Esophagus (tissue), 2 donors: ENCODE measurements around the gene MID1. TPM values are rescaled to one million over a fixed set of nuclear protein-coding genes. Genes with fewer than 3 reads are reported as not detected.

ENCODE experiments used
- H3K27ac ChIP-seq, 2 donors: one replicate each; pipeline ENCODE4 v1.5.1; 2013; ENCODE audit warnings: low read depth in 2 of 2, mild to moderate bottlenecking in 2 of 2, inconsistent platforms in 1 of 2, low read length in 1 of 2, moderate library complexity in 1 of 2
- H3K27me3 ChIP-seq, 2 donors: one replicate each; pipeline ENCODE4 v1.6.1; 2013; ENCODE audit warnings: low read length in 2 of 2, control low read depth in 1 of 2, mild to moderate bottlenecking in 1 of 2; ENCODE audit not compliant: insufficient read depth in 2 of 2, control insufficient read depth in 1 of 2
- H3K36me3 ChIP-seq, 2 donors: one replicate each; pipeline ENCODE4 v1.6.1; 2013; ENCODE audit warnings: low read length in 1 of 2; ENCODE audit not compliant: control insufficient read depth in 2 of 2, insufficient read depth in 2 of 2
- H3K4me1 ChIP-seq, 2 donors: one replicate each; pipeline ENCODE4 v1.6.1; 2013; ENCODE audit warnings: low read length in 1 of 2; ENCODE audit not compliant: control insufficient read depth in 2 of 2, insufficient read depth in 2 of 2
- H3K4me3 ChIP-seq, 2 donors: one replicate each; pipeline ENCODE4 v1.5.1; 2013; ENCODE audit warnings: low read length in 2 of 2, mild to moderate bottlenecking in 2 of 2, low read depth in 1 of 2, moderate library complexity in 1 of 2
- H3K9me3 ChIP-seq, 2 donors: one replicate each; pipeline ENCODE4 v1.6.1; 2013; ENCODE audit warnings: mild to moderate bottlenecking in 2 of 2, low read depth in 1 of 2, low read length in 1 of 2, moderate library complexity in 1 of 2; ENCODE audit not compliant: control insufficient read depth in 2 of 2, insufficient read depth in 1 of 2
- WGBS, 2 donors: extraction: QIAGEN DNeasy Blood & Tissue Kit; methylation state at CpG; one replicate each; pipeline ENCODE4 v1.1.7; 2013; 5-methylcytosine and 5-hydroxymethylcytosine counted together
- polyA plus RNA-seq, 2 donors: library from polyadenylated mRNA; stranded (reverse); fragments of 200-250 nt; gene quantifications; one replicate each; pipeline ENCODE4 v1.2.3, GENCODE V29; 2013
- donor health status: healthy with polysubstance abuse.
- donor health status: Bipolar disorder and iron deficiency.

MID1 gene
- polyA plus RNA-seq, 2 donors, result 4.6 to 4.7 TPM

DNA sequence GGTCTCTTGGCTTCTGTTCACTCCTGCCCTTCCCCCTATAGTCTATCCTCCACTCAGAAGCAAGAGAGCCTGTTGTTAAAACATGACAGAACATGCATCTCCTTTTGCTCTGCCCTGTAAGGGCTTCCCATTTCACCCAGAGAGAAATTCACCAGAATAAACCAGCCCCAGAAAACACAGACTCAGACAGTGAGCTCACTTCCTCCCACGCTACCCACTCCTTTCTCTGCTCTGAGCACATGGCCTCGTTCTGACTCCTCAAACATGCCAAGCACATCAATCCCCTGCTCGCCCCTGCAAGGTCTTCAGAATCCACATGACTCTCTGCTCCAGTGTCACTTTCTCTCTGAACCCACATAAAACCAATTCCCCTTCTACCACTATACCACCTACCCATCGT is 50.4 kb downstream of the MID1 start:
- 51 to 55% methylated on average over 4 of the region's 4 CpGs for WGBS, 2 donors

DNA sequence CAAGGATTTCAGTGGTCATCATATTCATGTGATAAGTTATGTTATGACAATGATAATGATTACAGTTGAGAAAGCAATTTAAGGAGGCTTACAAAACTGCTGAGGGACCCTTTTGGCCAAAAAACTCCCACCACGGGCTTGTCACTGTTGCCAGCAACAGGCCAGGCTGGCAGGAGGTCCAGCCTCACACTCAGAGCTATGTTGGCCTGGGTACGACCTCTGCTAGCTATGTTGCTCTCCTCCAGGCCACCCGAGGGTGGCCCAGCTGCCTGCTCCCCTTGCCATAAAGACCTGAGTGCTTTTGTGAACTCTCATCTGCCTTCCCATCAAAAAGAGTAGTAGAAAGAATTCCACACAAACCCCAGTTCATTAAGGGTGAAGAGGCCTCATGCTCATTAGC is 52.0 kb downstream of the MID1 start:
- no peaks in the 10 kb centered on the region for H3K9me3 ChIP-seq
- peaks cover 2 to 3% of the 10 kb centered on the region in 2 donors for H3K36me3 ChIP-seq
- no peak overlapping the region for H3K27ac ChIP-seq
- WGBS, 2 donors, result 58 to 70% methylated on average over 3 of the region's 3 CpGs
- H3K4me3 ChIP-seq, result no peak overlapping the region
- H3K4me1 ChIP-seq, result peaks cover 0 to 3% of the 10 kb centered on the region in 2 donors
- no peaks in the 10 kb centered on the region for H3K27me3 ChIP-seq

More for the DNA sequence above, 50.4 kb downstream of the MID1 start:
- Histone ChIP-seq H3K27ac (no peak overlapping the region), H3K4me1 (peaks cover 0 to 3% of the 10 kb centered on the region in 2 donors), H3K4me3 (no peak overlapping the region), H3K36me3 (peaks cover 2 to 3% of the 10 kb centered on the region in 2 donors), H3K9me3 (peaks cover 0 to 5% of the 10 kb centered on the region in 2 donors), H3K27me3 (no peaks in the 10 kb centered on the region)

GRCh38 chrX:10567136-10567535 is 53.2 kb downstream of the MID1 start:
- H3K36me3 ChIP-seq, result peaks cover 2 to 3% of the 10 kb centered on the region in 2 donors
- H3K4me1 ChIP-seq, result peaks cover 0 to 3% of the 10 kb centered on the region in 2 donors
- H3K9me3 ChIP-seq, result no peaks in the 10 kb centered on the region
- H3K4me3 ChIP-seq, result no peak overlapping the region
- H3K27me3 ChIP-seq, result no peaks in the 10 kb centered on the region
- peak overlapping the region in 1 of 2 donors; percentile 6 for H3K27ac ChIP-seq
- 84 to 89% methylated on average over 20 of the region's 20 CpGs for WGBS, 2 donors

GRCh38 chrX:10566716-10567097 is 53.7 kb downstream of the MID1 start:
- Histone ChIP-seq H3K4me1 (peaks cover 0 to 3% of the 10 kb centered on the region in 2 donors), H3K36me3 (peaks cover 2 to 3% of the 10 kb centered on the region in 2 donors), H3K9me3 (no peaks in the 10 kb centered on the region), H3K27ac (peak overlapping the region in 1 of 2 donors; percentile 6), H3K27me3 (no peaks in the 10 kb centered on the region), H3K4me3 (no peak overlapping the region)
- 55 to 82% methylated on average over 11 of the region's 11 CpGs for WGBS, 2 donors

DNA sequence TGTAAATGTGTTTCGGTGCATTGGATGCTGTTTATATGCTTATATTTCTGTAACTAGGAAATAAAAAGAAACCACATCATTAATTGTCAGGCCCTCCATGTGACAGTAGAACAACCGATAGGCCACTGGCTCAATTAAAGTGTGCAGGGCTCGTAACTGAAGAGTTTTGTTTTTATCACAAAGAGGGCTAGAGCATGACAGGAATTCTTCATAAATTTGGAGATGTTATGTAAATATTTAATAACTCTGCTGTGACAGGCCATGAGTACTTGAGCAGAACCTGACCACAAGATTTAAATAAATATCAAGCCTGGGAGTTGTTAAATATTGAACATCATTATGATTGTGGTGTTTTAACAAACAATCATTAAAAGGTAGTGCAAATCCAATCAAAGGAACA is 55.9 kb downstream of the MID1 start:
- 63 to 78% methylated on average over 3 of the region's 3 CpGs for WGBS, 2 donors
- H3K27ac ChIP-seq, result no peak overlapping the region
- H3K4me1 ChIP-seq, result peaks cover 0 to 3% of the 10 kb centered on the region in 2 donors
- no peaks in the 10 kb centered on the region for H3K27me3 ChIP-seq
- peaks cover 2 to 3% of the 10 kb centered on the region in 2 donors for H3K36me3 ChIP-seq
- no peak overlapping the region for H3K4me3 ChIP-seq
- H3K9me3 ChIP-seq, result no peaks in the 10 kb centered on the region

DNA sequence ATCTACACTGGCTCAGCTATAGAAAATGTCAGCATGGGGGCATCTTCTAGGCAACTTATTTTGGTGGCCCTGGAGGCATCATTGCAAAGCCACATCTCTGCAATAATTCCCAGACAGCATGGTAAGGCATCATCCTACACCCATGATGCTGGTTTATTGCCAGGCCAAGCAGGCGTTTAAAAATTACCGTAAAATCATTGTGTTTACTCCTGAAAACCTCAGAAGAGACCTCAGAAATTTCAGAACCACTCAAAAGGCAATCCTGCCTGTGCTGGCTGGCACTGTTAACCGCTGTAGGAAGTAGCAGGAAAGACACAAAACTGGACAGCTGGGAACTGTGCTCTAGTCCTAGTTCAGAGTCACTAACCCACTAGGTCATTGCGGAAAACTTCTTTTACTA is 63.2 kb downstream of the MID1 start:
- Histone ChIP-seq H3K36me3 (no peaks in the 10 kb centered on the region), H3K9me3 (no peaks in the 10 kb centered on the region), H3K27me3 (no peaks in the 10 kb centered on the region), H3K4me1 (no peaks in the 10 kb centered on the region), H3K27ac (no peak overlapping the region), H3K4me3 (no peak overlapping the region)
- 78 to 82% methylated on average over 4 of the region's 4 CpGs for WGBS, 2 donors

- Histone ChIP-seq H3K27me3 (no peaks in the 10 kb centered on the region), H3K4me3 (no peak overlapping the region), H3K36me3 (no peaks in the 10 kb centered on the region), H3K4me1 (no peaks in the 10 kb centered on the region), H3K27ac (no peak overlapping the region), H3K9me3 (no peaks in the 10 kb centered on the region)
- 83 to 92% methylated on average over 5 of the region's 5 CpGs for WGBS, 2 donors
Observed at GRCh38 chrX:10556405-10556804, 64.0 kb downstream of the MID1 start.

- no peaks in the 10 kb centered on the region for H3K4me1 ChIP-seq
- H3K36me3 ChIP-seq, result no peaks in the 10 kb centered on the region
- no peak overlapping the region for H3K4me3 ChIP-seq
- H3K27ac ChIP-seq, result no peak overlapping the region
- no peaks in the 10 kb centered on the region for H3K9me3 ChIP-seq
- no peaks in the 10 kb centered on the region for H3K27me3 ChIP-seq
- WGBS, 2 donors, result 58 to 64% methylated on average over 4 of the region's 4 CpGs
Observed at GRCh38 chrX:10555846-10556245, 64.5 kb downstream of the MID1 start.

- no peak overlapping the region for H3K4me3 ChIP-seq
- no peak overlapping the region for H3K27ac ChIP-seq
- WGBS, 2 donors, result 74 to 77% methylated on average over 6 of the region's 6 CpGs
- no peaks in the 10 kb centered on the region for H3K4me1 ChIP-seq
- no peaks in the 10 kb centered on the region for H3K36me3 ChIP-seq
- no peaks in the 10 kb centered on the region for H3K9me3 ChIP-seq
- no peaks in the 10 kb centered on the region for H3K27me3 ChIP-seq
Observed at GRCh38 chrX:10554612-10555270, 65.6 kb downstream of the MID1 start.

GRCh38 chrX:10549280-10549679 is 71.1 kb downstream of the MID1 start:
- H3K4me1 ChIP-seq, result no peaks in the 10 kb centered on the region
- H3K36me3 ChIP-seq, result no peaks in the 10 kb centered on the region
- H3K27me3 ChIP-seq, result no peaks in the 10 kb centered on the region
- H3K27ac ChIP-seq, result no peak overlapping the region
- H3K4me3 ChIP-seq, result no peak overlapping the region
- no peaks in the 10 kb centered on the region for H3K9me3 ChIP-seq
- 40 to 46% methylated on average over 2 of the region's 2 CpGs for WGBS, 2 donors
